HFF-Myc (cell line): ENCODE measurements around the gene SMARCA4.

Source experiments
- DNase-seq: peaks from one replicate; pipeline ENCODE4 v3.0.0-alpha.2; 2011; ENCODE audit warnings: low read depth; ENCODE audit errors: extremely low read depth
- H3K4me3 ChIP-seq: replicated peaks from 2 replicates; pipeline ENCODE4 v1.5.1; 2011; ENCODE audit warnings: low read depth, mild to moderate bottlenecking, control low read depth, low read length
- TF ChIP-seq, protein P1 (sequence below): IDR thresholded peaks from 2 replicates; pipeline ENCODE4 v1.5.1; 2012; ENCODE audit warnings: mild to moderate bottlenecking, low read depth, low read length, control low read depth; ENCODE audit errors: missing control alignments

The SMARCA4 gene

GRCh38 chr19:11054200-11054599 lies 93.4 kb downstream of the SMARCA4 start:
- TF ChIP-seq, protein P1, sequence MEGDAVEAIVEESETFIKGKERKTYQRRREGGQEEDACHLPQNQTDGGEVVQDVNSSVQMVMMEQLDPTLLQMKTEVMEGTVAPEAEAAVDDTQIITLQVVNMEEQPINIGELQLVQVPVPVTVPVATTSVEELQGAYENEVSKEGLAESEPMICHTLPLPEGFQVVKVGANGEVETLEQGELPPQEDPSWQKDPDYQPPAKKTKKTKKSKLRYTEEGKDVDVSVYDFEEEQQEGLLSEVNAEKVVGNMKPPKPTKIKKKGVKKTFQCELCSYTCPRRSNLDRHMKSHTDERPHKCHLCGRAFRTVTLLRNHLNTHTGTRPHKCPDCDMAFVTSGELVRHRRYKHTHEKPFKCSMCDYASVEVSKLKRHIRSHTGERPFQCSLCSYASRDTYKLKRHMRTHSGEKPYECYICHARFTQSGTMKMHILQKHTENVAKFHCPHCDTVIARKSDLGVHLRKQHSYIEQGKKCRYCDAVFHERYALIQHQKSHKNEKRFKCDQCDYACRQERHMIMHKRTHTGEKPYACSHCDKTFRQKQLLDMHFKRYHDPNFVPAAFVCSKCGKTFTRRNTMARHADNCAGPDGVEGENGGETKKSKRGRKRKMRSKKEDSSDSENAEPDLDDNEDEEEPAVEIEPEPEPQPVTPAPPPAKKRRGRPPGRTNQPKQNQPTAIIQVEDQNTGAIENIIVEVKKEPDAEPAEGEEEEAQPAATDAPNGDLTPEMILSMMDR = no peak
- H3K4me3 ChIP-seq = no peak overlapping the region
- no peak for DNase-seq

GRCh38 chr19:11054628-11055027 lies 93.8 kb downstream of the SMARCA4 start:
- TF ChIP-seq, protein P1 = no peak
- no peak overlapping the region for H3K4me3 ChIP-seq
- no peak for DNase-seq

GRCh38 chr19:11058246-11059030 lies 97.6 kb downstream of the SMARCA4 start:
- TF ChIP-seq, protein P1 = no peak
- H3K4me3 ChIP-seq = no peak overlapping the region
- DNase-seq = no peak

- no peak overlapping the region for H3K4me3 ChIP-seq
- TF ChIP-seq, protein P1 = no peak
- DNase-seq = no peak
These were observed 98.9 kb downstream of the SMARCA4 start for GRCh38 chr19:11059511-11060358.

- DNase-seq = no peak
- TF ChIP-seq, protein P1 = no peak
- no peak overlapping the region for H3K4me3 ChIP-seq
These were observed 101.1 kb downstream of the SMARCA4 start for GRCh38 chr19:11061952-11062351.

- H3K4me3 ChIP-seq = no peak overlapping the region
- TF ChIP-seq, protein P1 = no peak
- no peak for DNase-seq
These were observed 102.6 kb downstream of the SMARCA4 start for GRCh38 chr19:11063434-11063833.
